ENCODE data around the gene LYG2. TPM values are rescaled to one million over a fixed set of nuclear protein-coding genes. Genes with fewer than 3 reads are reported as not detected.

Gene LYG2
- total RNA-seq, 1 experiment from 2014 or later: not detected

DNA sequence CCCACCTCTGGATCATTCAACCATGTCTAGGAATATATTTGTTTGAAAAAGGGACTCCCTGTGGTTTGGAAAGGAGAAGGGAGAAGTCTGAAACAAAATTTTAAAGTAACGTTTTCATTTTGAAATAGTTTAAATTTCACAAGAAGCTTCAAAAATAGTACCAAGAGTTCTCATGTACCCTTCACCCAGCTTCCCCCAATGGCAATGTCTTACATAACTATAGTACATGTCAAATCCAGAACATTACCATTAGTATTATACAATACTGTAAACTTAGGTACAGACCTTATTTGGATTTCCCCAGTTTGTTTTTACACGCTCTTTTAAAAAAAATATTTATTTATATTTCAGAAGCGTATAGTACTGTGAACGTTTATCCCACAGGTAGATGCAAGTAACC, 4.0 kb upstream of the LYG2 start:
- ChIA-PET CTCF (no interaction called here), POLR2A (ENCODE audit: low non-redundant PET) (interaction anchor here (0.6 kb wide), 1 partner anchor 280 kb away, joined by 5 read pairs; no protein-coding TSS in a partner anchor)

DNA sequence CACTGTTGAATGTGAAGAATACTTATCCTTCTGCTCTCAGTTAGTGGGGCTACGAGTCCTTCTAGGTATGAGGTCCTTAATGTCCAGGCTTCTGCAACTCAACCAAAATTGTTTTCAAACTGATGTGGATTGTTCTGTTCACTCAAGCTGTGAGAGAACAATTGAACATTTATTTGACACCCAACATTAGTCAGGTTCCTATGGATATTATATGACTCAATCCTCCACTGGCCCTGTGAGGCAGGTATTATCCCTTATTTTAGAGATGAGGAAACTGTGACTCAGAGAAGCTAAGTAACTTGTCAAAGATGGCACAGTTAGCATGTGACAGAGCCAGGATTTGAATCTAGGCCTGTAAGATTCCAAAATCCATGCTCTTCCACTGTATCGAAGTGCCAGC, 1.2 kb upstream of the LYG2 start:
- TF ChIP-seq, protein P1, sequence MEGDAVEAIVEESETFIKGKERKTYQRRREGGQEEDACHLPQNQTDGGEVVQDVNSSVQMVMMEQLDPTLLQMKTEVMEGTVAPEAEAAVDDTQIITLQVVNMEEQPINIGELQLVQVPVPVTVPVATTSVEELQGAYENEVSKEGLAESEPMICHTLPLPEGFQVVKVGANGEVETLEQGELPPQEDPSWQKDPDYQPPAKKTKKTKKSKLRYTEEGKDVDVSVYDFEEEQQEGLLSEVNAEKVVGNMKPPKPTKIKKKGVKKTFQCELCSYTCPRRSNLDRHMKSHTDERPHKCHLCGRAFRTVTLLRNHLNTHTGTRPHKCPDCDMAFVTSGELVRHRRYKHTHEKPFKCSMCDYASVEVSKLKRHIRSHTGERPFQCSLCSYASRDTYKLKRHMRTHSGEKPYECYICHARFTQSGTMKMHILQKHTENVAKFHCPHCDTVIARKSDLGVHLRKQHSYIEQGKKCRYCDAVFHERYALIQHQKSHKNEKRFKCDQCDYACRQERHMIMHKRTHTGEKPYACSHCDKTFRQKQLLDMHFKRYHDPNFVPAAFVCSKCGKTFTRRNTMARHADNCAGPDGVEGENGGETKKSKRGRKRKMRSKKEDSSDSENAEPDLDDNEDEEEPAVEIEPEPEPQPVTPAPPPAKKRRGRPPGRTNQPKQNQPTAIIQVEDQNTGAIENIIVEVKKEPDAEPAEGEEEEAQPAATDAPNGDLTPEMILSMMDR (conservative IDR thresholded peaks at IDR 0.05; ENCODE audit: low read depth, low read length): no peak
- no peak for TF ChIP-seq EZH2 (IDR thresholded peaks at IDR 0.05; ENCODE audit: borderline replicate concordance, low read depth, low read length, poor library complexity, severe bottlenecking)
- no peak for DNase-seq (ENCODE audit: low spot score)
- BruUV-seq (replicated peaks): no TSS peak
- intact Hi-C loops (cut with micrococcal nuclease; ENCODE audit: unreplicated experiment): no loop called here
- no peak overlapping the region for H3K4me3 ChIP-seq (ENCODE audit: low read depth, low read length, poor library complexity, severe bottlenecking)
- no peaks in the 10 kb centered on the region for H3K36me3 ChIP-seq (ENCODE audit: insufficient read depth, low read length, poor library complexity, severe bottlenecking)
- no peaks in the 10 kb centered on the region for H3K4me1 ChIP-seq (ENCODE audit: insufficient read depth, low read length, poor library complexity, severe bottlenecking)
- H3K27ac ChIP-seq (ENCODE audit: low read depth, low read length, poor library complexity, severe bottlenecking): no peak overlapping the region
- POLR2A ChIA-PET (ENCODE audit: low non-redundant PET): no interaction called here
- H3K27me3 ChIP-seq (replicated peaks; ENCODE audit: insufficient read depth, low read depth, low read length, poor library complexity): no peaks in the 10 kb centered on the region
- CTCF ChIA-PET: no interaction called here
- no peaks in the 10 kb centered on the region for H3K9me3 ChIP-seq (ENCODE audit: low read depth, low read length, poor library complexity, severe bottlenecking)

More for the DNA sequence above, 4.0 kb upstream of the LYG2 start:
- no peaks in the 10 kb centered on the region for H3K36me3 ChIP-seq (ENCODE audit: insufficient read depth, low read length, poor library complexity, severe bottlenecking)
- no peak overlapping the region for H3K4me3 ChIP-seq (ENCODE audit: low read depth, low read length, poor library complexity, severe bottlenecking)
- intact Hi-C loops (cut with micrococcal nuclease; ENCODE audit: unreplicated experiment): no loop called here
- TF ChIP-seq EZH2 (IDR thresholded peaks at IDR 0.05; ENCODE audit: borderline replicate concordance, low read depth, low read length, poor library complexity, severe bottlenecking): no peak
- TF ChIP-seq, protein P1 (conservative IDR thresholded peaks at IDR 0.05; ENCODE audit: low read depth, low read length): no peak
- H3K9me3 ChIP-seq (ENCODE audit: low read depth, low read length, poor library complexity, severe bottlenecking): no peaks in the 10 kb centered on the region
- H3K27me3 ChIP-seq (replicated peaks; ENCODE audit: insufficient read depth, low read depth, low read length, poor library complexity): no peaks in the 10 kb centered on the region
- no peak overlapping the region for H3K27ac ChIP-seq (ENCODE audit: low read depth, low read length, poor library complexity, severe bottlenecking)
- DNase-seq (ENCODE audit: low spot score): no peak
- BruUV-seq (replicated peaks): no TSS peak
- no peaks in the 10 kb centered on the region for H3K4me1 ChIP-seq (ENCODE audit: insufficient read depth, low read length, poor library complexity, severe bottlenecking)

DNA sequence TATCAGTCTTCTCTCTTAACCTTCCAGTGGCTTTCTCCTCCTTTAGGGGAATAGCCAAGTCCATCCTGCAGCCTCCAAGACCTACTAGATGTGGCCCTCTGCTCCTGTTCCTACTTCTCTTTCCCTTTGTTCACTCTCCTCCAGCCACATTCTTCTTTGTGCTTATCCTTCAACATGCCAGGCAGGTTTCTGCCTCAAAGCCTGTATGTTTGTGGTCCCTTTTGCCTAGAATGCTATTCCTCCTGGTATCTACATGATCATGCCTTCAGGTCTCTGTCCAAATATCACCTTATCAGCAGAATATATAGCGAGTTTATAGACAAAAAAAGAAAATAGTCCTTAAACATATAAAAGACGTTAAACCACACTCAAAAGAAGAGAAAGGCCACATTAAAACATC, 5.5 kb downstream of the LYG2 start:
- Histone ChIP-seq H3K9me3 (ENCODE audit: low read depth, low read length, poor library complexity, severe bottlenecking) (no peaks in the 10 kb centered on the region), H3K27ac (ENCODE audit: low read depth, low read length, poor library complexity, severe bottlenecking) (no peak overlapping the region), H3K4me1 (ENCODE audit: insufficient read depth, low read length, poor library complexity, severe bottlenecking) (no peaks in the 10 kb centered on the region), H3K27me3 (replicated peaks; ENCODE audit: insufficient read depth, low read depth, low read length, poor library complexity) (no peaks in the 10 kb centered on the region), H3K4me3 (ENCODE audit: low read depth, low read length, poor library complexity, severe bottlenecking) (no peak overlapping the region), H3K36me3 (ENCODE audit: insufficient read depth, low read length, poor library complexity, severe bottlenecking) (no peaks in the 10 kb centered on the region)
- no peak for DNase-seq (ENCODE audit: low spot score)
- POLR2A ChIA-PET (ENCODE audit: low non-redundant PET): no interaction called here
- intact Hi-C loops (cut with micrococcal nuclease; ENCODE audit: unreplicated experiment): no loop called here
- CTCF ChIA-PET: no interaction called here
- TF ChIP-seq, protein P1 (conservative IDR thresholded peaks at IDR 0.05; ENCODE audit: low read depth, low read length): no peak
- TF ChIP-seq EZH2 (IDR thresholded peaks at IDR 0.05; ENCODE audit: borderline replicate concordance, low read depth, low read length, poor library complexity, severe bottlenecking): no peak
- no TSS peak for BruUV-seq (replicated peaks)
